Transverse colon (tissue), 4 donors: Measurements from ENCODE around the gene UNC13A. TPM values are rescaled to one million over a fixed set of nuclear protein-coding genes. Genes with fewer than 3 reads are reported as not detected.

Experiments
- DNase-seq: peaks from one replicate; pipeline ENCODE4 v3.0.0-alpha.2; 2019
- H3K27ac ChIP-seq, 4 donors: fragments of 200-600 bp; sonication (generic); 2 replicates each; pipeline ENCODE4 v1.5.1; 2016 to 2018; ENCODE audit warnings: inconsistent platforms in 4 of 4
- H3K27me3 ChIP-seq: fragments of 200-600 bp; sonication (generic); 2 replicates; pipeline ENCODE4 v1.5.1; 2017; ENCODE audit warnings: inconsistent platforms
- H3K36me3 ChIP-seq, 4 donors: fragments of 200-600 bp; sonication (generic); 2 replicates each; pipeline ENCODE4 v1.5.1; 2017 to 2019; ENCODE audit warnings: inconsistent platforms in 4 of 4
- H3K4me1 ChIP-seq, 4 donors: fragments of 200-600 bp; sonication (generic); 2 replicates each; pipeline ENCODE4 v1.5.1; 2017 to 2020; ENCODE audit warnings: inconsistent platforms in 4 of 4
- H3K4me3 ChIP-seq, 4 donors: fragments of 200-600 bp; sonication (generic); 1 replicate in 1 of 4; 2 replicates in 3 of 4; pipeline versions ENCODE4 v1.5.1 to v1.6.1; 2017 to 2019; ENCODE audit warnings: inconsistent platforms in 4 of 4
- H3K9me3 ChIP-seq, 2 donors: fragments of 200-600 bp; sonication (generic); 2 replicates each; pipeline ENCODE4 v1.5.1; 2017 to 2019; ENCODE audit warnings: inconsistent platforms in 2 of 2
- CTCF ChIP-seq, 5 experiments: fragments of 200-600 bp in 3 of 5; fragments of 450-650 bp in 2 of 5; sonication (generic) in 3 of 5; IDR thresholded peaks; 1 replicate in 2 of 5; 2 replicates in 3 of 5; pipeline ENCODE4 v1.5.1; 2016 to 2017; ENCODE audit warnings: antibody characterized with exemption in 5 of 5, inconsistent platforms in 3 of 5, mild to moderate bottlenecking in 2 of 5, moderate library complexity in 1 of 5
- EP300 ChIP-seq: sonication (generic); formaldehyde crosslinking; IDR thresholded peaks from one replicate; pipeline ENCODE4 v1.6.1; 2017; ENCODE audit warnings: antibody characterized with exemption, low read depth
- POLR2A ChIP-seq: fragments of 450-650 bp; IDR thresholded peaks from one replicate; pipeline ENCODE4 v1.6.1; 2016; ENCODE audit warnings: antibody characterized with exemption, mild to moderate bottlenecking, moderate library complexity
- POLR2AphosphoS5 ChIP-seq, 3 donors: sonication (generic); formaldehyde crosslinking; IDR thresholded peaks; one replicate each; pipeline ENCODE4 v1.6.1; 2016; ENCODE audit warnings: antibody characterized with exemption in 3 of 3
- WGBS, 2 donors: methylation state at CpG; one replicate each; pipeline ENCODE4 v1.1.5; 2018; ENCODE audit warnings: low coverage in 1 of 2; 5-methylcytosine and 5-hydroxymethylcytosine counted together
- in situ Hi-C, 4 donors: fragments of 200-750 bp; cut with MboI; loops; one replicate each; pipeline versions ENCODE4 v1.15.0 to v1.15.1; 2017; ENCODE audit warnings: low sequenced_read_pairs in 3 of 4, low pct_ligation_motif_present in 1 of 4, low pct_unique_long_range_greater_than_20kb in 1 of 4
- intact Hi-C: fragments of 100-400 bp; cut with DNase I; formaldehyde crosslinking; loops from one replicate; pipeline ENCODE4 v1.15.1; 2023; ENCODE audit warnings: low total_unique reads
- total RNA-seq, 4 donors: library from RNA; depleted of rRNA; stranded (reverse); fragments of >200 nt; gene quantifications; one replicate each; pipeline ENCODE4 v1.1.0, GENCODE V29; 2016

UNC13A gene
- total RNA-seq, 4 donors from 2014 or later, result under 0.01 to 1.9 (median 0.30) TPM

GRCh38 chr19:17725422-17726078, 37.4 kb upstream of the UNC13A start:
- Histone ChIP-seq H3K4me3 (no peak overlapping the region), H3K36me3 (peaks cover 0 to 34% (median 7%) of the 10 kb centered on the region in 4 donors), H3K27me3 (no peaks in the 10 kb centered on the region), H3K4me1 (peaks cover 10 to 20% (median 13%) of the 10 kb centered on the region in 4 donors), H3K27ac (no peak overlapping the region), H3K9me3 (no peaks in the 10 kb centered on the region)
- DNase-seq, result no peak
- 97% methylated on average over 9 of the region's 21 CpGs; no CpG with 5 or more reads in 1 of the 2 donors for WGBS, 2 donors
- TF ChIP-seq CTCF (IDR thresholded peaks at IDR 0.05), result peak in 3 of 5 experiments; percentile 15 to 23 (median 17)
- no peak for TF ChIP-seq POLR2A
- in situ Hi-C loops (no loop called here), intact Hi-C loops (no loop called here)

GRCh38 chr19:17724655-17725054, 36.5 kb upstream of the UNC13A start:
- peaks cover 14 to 26% (median 20%) of the 10 kb centered on the region in 4 donors for H3K4me1 ChIP-seq
- intact Hi-C loops (no loop called here), in situ Hi-C loops (loop anchor here in 1 of 4 donors (25.0 kb wide), 1 partner anchor 138 kb away; the partner anchor contains the start of genes RPL18A and SLC5A5)
- 98% methylated on average over 7 of the region's 7 CpGs; no CpG with 5 or more reads in 1 of the 2 donors for WGBS, 2 donors
- H3K4me3 ChIP-seq, result no peak overlapping the region
- H3K27ac ChIP-seq, result no peak overlapping the region
- no peak for DNase-seq
- TF ChIP-seq POLR2AphosphoS5 (IDR thresholded peaks at IDR 0.05) (no peak), EP300 (no peak)
- H3K9me3 ChIP-seq, result no peaks in the 10 kb centered on the region
- H3K36me3 ChIP-seq, result peaks cover 0 to 34% (median 7%) of the 10 kb centered on the region in 4 donors
- H3K27me3 ChIP-seq, result no peaks in the 10 kb centered on the region

- 86% methylated on average over 12 of the region's 12 CpGs; no CpG with 5 or more reads in 1 of the 2 donors for WGBS, 2 donors
- no peak for TF ChIP-seq EP300
- TF ChIP-seq POLR2A, result no peak
- TF ChIP-seq CTCF (IDR thresholded peaks at IDR 0.05), result no peak
- TF ChIP-seq POLR2AphosphoS5 (IDR thresholded peaks at IDR 0.05), result no peak
- intact Hi-C loops, result loop anchor here (1.0 kb wide), 1 partner anchor 43 kb away; no protein-coding TSS in a partner anchor
- Histone ChIP-seq H3K4me3 (no peak overlapping the region), H3K9me3 (no peaks in the 10 kb centered on the region), H3K36me3 (peaks cover 0 to 32% (median 5%) of the 10 kb centered on the region in 4 donors), H3K4me1 (peaks cover 14 to 38% (median 28%) of the 10 kb centered on the region in 4 donors), H3K27ac (no peak overlapping the region), H3K27me3 (no peaks in the 10 kb centered on the region)
- in situ Hi-C loops, result loop anchor here in 1 of 4 donors (25.0 kb wide), 1 partner anchor 140 kb away; the partner anchor contains the start of genes RPL18A and SLC5A5
- DNase-seq, result no peak
These were observed 34.6 kb upstream of the UNC13A start for GRCh38 chr19:17722655-17723240.

GRCh38 chr19:17721821-17722220, 33.7 kb upstream of the UNC13A start:
- intact Hi-C loops (loop anchor here (1.0 kb wide), 1 partner anchor 43 kb away; no protein-coding TSS in a partner anchor), in situ Hi-C loops (loop anchor here in 1 of 4 donors (25.0 kb wide), 1 partner anchor 140 kb away; the partner anchor contains the start of genes RPL18A and SLC5A5)
- Histone ChIP-seq H3K36me3 (peaks cover 0 to 25% (median 5%) of the 10 kb centered on the region in 4 donors), H3K9me3 (no peaks in the 10 kb centered on the region), H3K27ac (peak overlapping the region in 1 of 4 donors; percentile 72), H3K4me1 (peaks cover 19 to 46% (median 37%) of the 10 kb centered on the region in 4 donors), H3K4me3 (no peak overlapping the region), H3K27me3 (no peaks in the 10 kb centered on the region)
- WGBS, 2 donors, result 64% methylated on average over 8 of the region's 8 CpGs; no CpG with 5 or more reads in 1 of the 2 donors
- TF ChIP-seq POLR2AphosphoS5 (IDR thresholded peaks at IDR 0.05) (no peak), EP300 (no peak), POLR2A (no peak), CTCF (IDR thresholded peaks at IDR 0.05) (no peak)
- DNase-seq, result no peak
